Smooth muscle cell (in vitro differentiated cells): ENCODE measurements around the gene EEF1AKMT3. TPM values are rescaled to one million over a fixed set of nuclear protein-coding genes. Genes with fewer than 3 reads are reported as not detected.
A peak's percentile ranks its signal among the peaks of the same experiment; 100 is the strongest.

Source experiments
- DNase-seq: peaks from one replicate; lab custom pipeline; 2025; ENCODE audit not compliant: unreplicated experiment; lab: John Stamatoyannopoulos, UW
- H2AFZ ChIP-seq: fragments of 200-600 bp; sonication (generic); 2 replicates; pipeline ENCODE4 v1.6.0; 2016; ENCODE audit warnings: antibody characterized with exemption, low read depth, mild to moderate bottlenecking
- H3F3A ChIP-seq: fragments of 200-600 bp; sonication (generic); 2 replicates; pipeline ENCODE4 v1.6.0; 2017; ENCODE audit warnings: antibody characterized with exemption, low read depth
- H3K27ac ChIP-seq: fragments of 200-600 bp; sonication (generic); 2 replicates; pipeline ENCODE4 v1.5.1; 2016; ENCODE audit warnings: low read depth, mild to moderate bottlenecking
- H3K27me3 ChIP-seq: fragments of 200-600 bp; sonication (generic); 2 replicates; pipeline ENCODE4 v1.6.1; 2016; ENCODE audit warnings: low read depth, mild to moderate bottlenecking
- H3K36me3 ChIP-seq: fragments of 200-600 bp; sonication (generic); 2 replicates; pipeline ENCODE4 v1.5.1; 2016; ENCODE audit warnings: low read depth
- H3K4me1 ChIP-seq: fragments of 200-600 bp; sonication (generic); 2 replicates; pipeline ENCODE4 v1.5.1; 2016; ENCODE audit warnings: low read depth
- H3K4me2 ChIP-seq: fragments of 200-600 bp; sonication (generic); 2 replicates; pipeline ENCODE4 v1.6.0; 2016; ENCODE audit warnings: mild to moderate bottlenecking
- H3K4me3 ChIP-seq: fragments of 200-600 bp; sonication (generic); 2 replicates; pipeline ENCODE4 v1.5.1; 2016; ENCODE audit warnings: mild to moderate bottlenecking
- H3K79me2 ChIP-seq: fragments of 200-600 bp; sonication (generic); 2 replicates; pipeline ENCODE4 v1.6.0; 2016; ENCODE audit warnings: low read depth, mild to moderate bottlenecking
- H3K9ac ChIP-seq: fragments of 200-600 bp; sonication (generic); 2 replicates; pipeline ENCODE4 v1.6.0; 2016; ENCODE audit warnings: low read depth
- H3K9me3 ChIP-seq: fragments of 200-600 bp; sonication (generic); replicated peaks from 2 replicates; pipeline ENCODE4 v1.5.1; 2016; ENCODE audit warnings: low read depth
- H4K20me1 ChIP-seq: fragments of 200-600 bp; sonication (generic); 2 replicates; pipeline ENCODE4 v1.6.0; 2016; ENCODE audit warnings: low read depth
- CTCF ChIP-seq: fragments of 200-600 bp; sonication (generic); IDR thresholded peaks from 2 replicates; pipeline ENCODE4 v1.5.1; 2017; ENCODE audit warnings: borderline replicate concordance, mild to moderate bottlenecking, antibody characterized with exemption; ENCODE audit not compliant: insufficient read depth, poor library complexity, severe bottlenecking
- WGBS: methylation state at CpG from one replicate; pipeline ENCODE4 v1.1.7; 2016; ENCODE audit warnings: low lambda C conversion rate; 5-methylcytosine and 5-hydroxymethylcytosine counted together
- polyA plus RNA-seq: library from polyadenylated mRNA; unstranded; fragments of >200 nt; fragmentation: Nextera tagmentation; extraction: Ambion mirVana; gene quantifications from 2 replicates; pipeline ENCODE4 v1.2.1, GENCODE V29; 2016
- total RNA-seq: library from RNA; depleted of rRNA; stranded (reverse); fragments of >200 nt; gene quantifications from 2 replicates; pipeline ENCODE4 v1.2.3, GENCODE V29; 2014

The EEF1AKMT3 gene
- total and polyA plus RNA-seq, 2 experiments from 2014 or later, result 8.0 to 9.0 TPM

- Histone ChIP-seq H3K4me1 (peaks cover 16% of the 10 kb centered on the region), H3F3A (peaks cover 6% of the 10 kb centered on the region), H3K27me3 (peaks cover 58% of the 10 kb centered on the region), H3K4me3 (no peak overlapping the region), H3K4me2 (no peak overlapping the region), H4K20me1 (peaks cover 10% of the 10 kb centered on the region), H3K27ac (no peak overlapping the region), H2AFZ (no peak overlapping the region), H3K36me3 (no peaks in the 10 kb centered on the region), H3K79me2 (no peaks in the 10 kb centered on the region), H3K9ac (no peak overlapping the region), H3K9me3 (no peaks in the 10 kb centered on the region)
- 89% methylated on average over 22 of the region's 25 CpGs for WGBS
- DNase-seq, result no peak
- TF ChIP-seq CTCF, result no peak
Measured at GRCh38 chr12:57758552-57759359, 13.7 kb upstream of the EEF1AKMT3 start.

- Histone ChIP-seq H2AFZ (no peak overlapping the region), H3K9me3 (no peaks in the 10 kb centered on the region), H3K4me2 (no peak overlapping the region), H3K4me3 (no peak overlapping the region), H3K27ac (no peak overlapping the region), H3K27me3 (peaks cover 58% of the 10 kb centered on the region), H3K4me1 (peaks cover 10% of the 10 kb centered on the region), H3K9ac (no peak overlapping the region), H3K79me2 (no peaks in the 10 kb centered on the region), H3F3A (no peaks in the 10 kb centered on the region), H3K36me3 (no peaks in the 10 kb centered on the region), H4K20me1 (peaks cover 10% of the 10 kb centered on the region)
- no peak for DNase-seq
- 29% methylated on average over 3 of the region's 3 CpGs for WGBS
- TF ChIP-seq CTCF, result peak; percentile 25
Measured at GRCh38 chr12:57759360-57759980, 12.9 kb upstream of the EEF1AKMT3 start.

GRCh38 chr12:57760347-57760982 is 11.9 kb upstream of the EEF1AKMT3 start:
- H3K79me2 ChIP-seq, result no peaks in the 10 kb centered on the region
- H3K9ac ChIP-seq, result no peak overlapping the region
- peaks cover 10% of the 10 kb centered on the region for H4K20me1 ChIP-seq
- no peak overlapping the region for H2AFZ ChIP-seq
- no peak for DNase-seq
- TF ChIP-seq CTCF, result no peak
- peaks cover 13% of the 10 kb centered on the region for H3K4me1 ChIP-seq
- H3F3A ChIP-seq, result no peaks in the 10 kb centered on the region
- peaks cover 64% of the 10 kb centered on the region for H3K27me3 ChIP-seq
- WGBS, result 84% methylated on average over 3 of the region's 3 CpGs
- no peak overlapping the region for H3K4me3 ChIP-seq
- no peak overlapping the region for H3K27ac ChIP-seq
- H3K36me3 ChIP-seq, result no peaks in the 10 kb centered on the region
- H3K9me3 ChIP-seq, result no peaks in the 10 kb centered on the region
- no peak overlapping the region for H3K4me2 ChIP-seq
